ENCODE measurements around the gene ART3. TPM values are rescaled to one million over a fixed set of nuclear protein-coding genes. Genes with fewer than 3 reads are reported as not detected.
A peak's percentile ranks its signal among the peaks of the same experiment; 100 is the strongest.
"Not testable (repeated sequence)": the region's sequence is repeated elsewhere in the genome, so short reads cannot be mapped to it uniquely, and the experiment has no call there.

Gene ART3
- total and polyA plus RNA-seq, 2 of the 8 experiments (the other 6 are each of a cell fraction or from before 2014, with no cell fraction given) = 0.21 to 0.63 TPM

DNA sequence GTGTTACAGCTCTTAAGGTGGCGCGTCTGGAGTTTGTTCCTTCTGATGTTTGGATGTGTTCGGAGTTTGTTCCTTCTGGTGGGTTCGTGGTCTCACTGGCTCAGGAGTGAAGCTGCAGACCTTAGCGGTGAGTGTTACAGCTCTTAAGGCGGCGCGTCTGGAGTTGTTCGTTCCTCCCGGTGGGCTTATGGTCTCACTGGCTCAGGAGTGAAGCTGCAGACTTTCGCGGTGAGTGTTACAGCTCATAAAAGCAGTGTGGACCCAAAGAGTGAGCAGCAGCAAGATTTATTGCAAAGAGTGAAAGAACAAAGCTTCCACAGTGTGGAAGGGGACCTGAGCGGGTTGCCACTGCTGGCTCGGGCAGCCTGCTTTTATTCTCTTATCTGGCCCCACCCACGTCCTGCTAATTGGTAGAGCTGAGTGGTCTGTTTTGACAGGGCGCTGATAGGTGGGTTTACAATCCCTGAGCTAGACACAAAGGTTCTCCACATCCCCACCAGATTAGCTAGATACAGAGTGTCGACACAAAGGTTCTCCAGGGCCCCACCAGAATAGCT lies 24.6 kb upstream of the ART3 start:
- H4K8ac ChIP-seq (ENCODE audit: extremely low read depth, insufficient read depth, low read length); H3K14ac ChIP-seq (ENCODE audit: insufficient read length); H3K27ac ChIP-seq (ENCODE audit: low read depth, low read length); H3K9ac ChIP-seq (replicated peaks in 1 of 4; ENCODE audit: extremely low read depth in 1 of 4, low read depth in 3 of 4, low read length in 3 of 4); H3K79me1 ChIP-seq (ENCODE audit: low read depth, low read length); H2BK20ac ChIP-seq (ENCODE audit: low read length); H2BK12ac ChIP-seq (ENCODE audit: low read depth, low read length); FAIRE-seq; H4K20me1 ChIP-seq (replicated peaks in 1 of 2; ENCODE audit: control insufficient read depth in 1 of 2, insufficient read depth in 2 of 2, low read length in 2 of 2); H3K18ac ChIP-seq (ENCODE audit: extremely low read depth, low read length); H3K36me3 ChIP-seq (ENCODE audit: control insufficient read depth in 2 of 4, insufficient read depth in 4 of 4, low read length in 3 of 4); H3K4me1 ChIP-seq (replicated peaks in 1 of 4; ENCODE audit: control insufficient read depth in 3 of 4, insufficient read depth in 4 of 4, low read length in 3 of 4); H2BK15ac ChIP-seq (ENCODE audit: low read length); H2AK5ac ChIP-seq (ENCODE audit: low read depth, low read length); H2AFZ ChIP-seq (ENCODE audit: low read length); H3K23me2 ChIP-seq (ENCODE audit: low read depth, low read length); H4K91ac ChIP-seq (replicated peaks; ENCODE audit: insufficient read length, low read length); H3K4ac ChIP-seq (replicated peaks; ENCODE audit: insufficient read length, low read depth, low read length); H2BK5ac ChIP-seq (ENCODE audit: low read depth, low read length); H3K56ac ChIP-seq (replicated peaks; ENCODE audit: insufficient read length, low read depth, low read length); DNase-seq (ENCODE audit: low read depth in 1 of 2, low spot score in 2 of 2); H3K27me3 ChIP-seq (replicated peaks in 1 of 4; ENCODE audit: control insufficient read depth in 3 of 4, extremely low read depth in 1 of 4, insufficient read depth in 3 of 4, low read length in 3 of 4); H3K23ac ChIP-seq (ENCODE audit: insufficient read length); H4K5ac ChIP-seq (ENCODE audit: insufficient read length, low read depth, low read length); H2BK120ac ChIP-seq (replicated peaks; ENCODE audit: low read depth, low read length); H3K79me2 ChIP-seq (ENCODE audit: control insufficient read depth in 1 of 2, insufficient read depth in 2 of 2, low read length in 2 of 2); H3K9me3 ChIP-seq (ENCODE audit: insufficient read depth in 2 of 2, low read depth in 1 of 2, low read length in 1 of 2): not testable (repeated sequence)
- Histone ChIP-seq H3K4me3 (ENCODE audit: extremely low read depth in 1 of 4, insufficient read depth in 2 of 4, low read depth in 3 of 4, low read length in 4 of 4) (peak overlapping the region in 1 of 4 experiments; percentile 65; a peak in 1 of 8 replicates), H3K4me2 (ENCODE audit: insufficient read depth in 1 of 2, low read depth in 2 of 2, low read length in 2 of 2) (peak overlapping the region in 1 of 2 experiments; percentile 41; a peak in 1 of 4 replicates)
- CTCF ChIA-PET (ENCODE audit: partially characterized antibody) = interaction anchor here (1.2 to 1.8 kb wide), 3 partner anchors 38 to 134 kb away, joined by 3 to 7 read pairs (median 3); no protein-coding TSS in a partner anchor
- POLR2A ChIA-PET (ENCODE audit: partially characterized antibody) = interaction anchor here (0.6 kb wide), 1 partner anchor 17 kb away, joined by 3 read pairs; no protein-coding TSS in a partner anchor
- WGBS, 2 experiments (ENCODE audit: extremely low coverage in 1 of 2, insufficient coverage in 1 of 2, insufficient read length in 1 of 2, insufficient replicate concordance in 2 of 2, low coverage in 1 of 2, low lambda C conversion rate in 2 of 2, missing lambda C conversion rate in 1 of 2) = 86% methylated on average over 13 of the region's 17 CpGs; no CpG with 5 or more reads in 1 of the 2 experiments

DNA sequence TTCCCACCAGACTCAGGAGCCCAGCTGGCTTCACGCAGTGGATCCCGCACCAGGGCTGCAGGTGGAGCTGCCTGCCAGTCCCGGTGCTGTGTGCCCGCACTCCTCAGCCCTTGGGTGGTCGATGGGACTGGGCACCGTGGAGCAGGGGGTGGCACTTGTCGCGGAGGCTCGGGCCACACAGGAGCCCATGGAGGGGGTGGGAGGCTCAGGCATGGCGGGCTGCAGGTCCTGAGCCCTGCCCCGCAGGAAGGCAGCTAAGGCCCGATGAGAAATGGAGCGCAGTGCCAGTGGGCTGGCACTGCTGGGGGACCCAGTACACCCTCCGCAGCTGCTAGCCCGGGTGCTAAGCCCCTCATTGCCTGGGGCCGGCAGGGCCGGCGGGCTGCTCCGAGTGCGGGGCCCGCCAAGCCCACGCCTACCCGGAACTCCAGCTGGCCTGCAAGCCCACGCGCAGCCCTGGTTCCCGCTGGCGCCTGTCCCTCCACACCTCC lies 23.9 kb upstream of the ART3 start:
- H4K91ac ChIP-seq (replicated peaks; ENCODE audit: insufficient read length, low read length); H4K20me1 ChIP-seq (replicated peaks in 1 of 2; ENCODE audit: control insufficient read depth in 1 of 2, insufficient read depth in 2 of 2, low read length in 2 of 2); H4K8ac ChIP-seq (ENCODE audit: extremely low read depth, insufficient read depth, low read length); DNase-seq (ENCODE audit: low read depth in 1 of 2, low spot score in 2 of 2); H3K27ac ChIP-seq (ENCODE audit: low read depth, low read length); H3K23ac ChIP-seq (ENCODE audit: insufficient read length); H3K56ac ChIP-seq (replicated peaks; ENCODE audit: insufficient read length, low read depth, low read length); POLR2A ChIA-PET (ENCODE audit: partially characterized antibody); H3K36me3 ChIP-seq (ENCODE audit: control insufficient read depth in 2 of 4, insufficient read depth in 4 of 4, low read length in 3 of 4); H3K79me1 ChIP-seq (ENCODE audit: low read depth, low read length); H2AK5ac ChIP-seq (ENCODE audit: low read depth, low read length); H3K4me1 ChIP-seq (replicated peaks in 1 of 4; ENCODE audit: control insufficient read depth in 3 of 4, insufficient read depth in 4 of 4, low read length in 3 of 4); H3K27me3 ChIP-seq (replicated peaks in 1 of 4; ENCODE audit: control insufficient read depth in 3 of 4, extremely low read depth in 1 of 4, insufficient read depth in 3 of 4, low read length in 3 of 4); H2BK12ac ChIP-seq (ENCODE audit: low read depth, low read length); H3K4ac ChIP-seq (replicated peaks; ENCODE audit: insufficient read length, low read depth, low read length); H3K23me2 ChIP-seq (ENCODE audit: low read depth, low read length); H2BK15ac ChIP-seq (ENCODE audit: low read length); H2BK120ac ChIP-seq (replicated peaks; ENCODE audit: low read depth, low read length); H4K5ac ChIP-seq (ENCODE audit: insufficient read length, low read depth, low read length); H3K4me2 ChIP-seq (ENCODE audit: insufficient read depth in 1 of 2, low read depth in 2 of 2, low read length in 2 of 2); H3K9ac ChIP-seq (replicated peaks in 1 of 4; ENCODE audit: extremely low read depth in 1 of 4, low read depth in 3 of 4, low read length in 3 of 4); H3K9me3 ChIP-seq (ENCODE audit: insufficient read depth in 2 of 2, low read depth in 1 of 2, low read length in 1 of 2); H2BK20ac ChIP-seq (ENCODE audit: low read length); H2BK5ac ChIP-seq (ENCODE audit: low read depth, low read length); H3K14ac ChIP-seq (ENCODE audit: insufficient read length); H3K79me2 ChIP-seq (ENCODE audit: control insufficient read depth in 1 of 2, insufficient read depth in 2 of 2, low read length in 2 of 2); H3K4me3 ChIP-seq (ENCODE audit: extremely low read depth in 1 of 4, insufficient read depth in 2 of 4, low read depth in 3 of 4, low read length in 4 of 4); H2AFZ ChIP-seq (ENCODE audit: low read length); FAIRE-seq; H3K18ac ChIP-seq (ENCODE audit: extremely low read depth, low read length): not testable (repeated sequence)
- WGBS, 2 experiments (ENCODE audit: extremely low coverage in 1 of 2, insufficient coverage in 1 of 2, insufficient read length in 1 of 2, insufficient replicate concordance in 2 of 2, low coverage in 1 of 2, low lambda C conversion rate in 2 of 2, missing lambda C conversion rate in 1 of 2) = 97% methylated on average over 19 of the region's 27 CpGs; no CpG with 5 or more reads in 1 of the 2 experiments
- CTCF ChIA-PET (ENCODE audit: partially characterized antibody) = interaction anchor here (1.2 to 1.8 kb wide), 4 partner anchors 16 to 135 kb away, joined by 3 to 7 read pairs (median 4); no protein-coding TSS in a partner anchor
